HG02885 (cell line): ENCODE measurements around the gene TNFSF15.

Experiments
- ATAC-seq: cut with Tn5 transposase; IDR thresholded peaks from one replicate; pipeline ENCODE4 v1.9.1; 2021; ENCODE audit warnings: mild to moderate bottlenecking; ENCODE audit not compliant: unreplicated experiment, poor library complexity

Gene TNFSF15

GRCh38 chr9:114826431-114826830 lies 20.6 kb upstream of the TNFSF15 start:
- ATAC-seq: no peak

DNA sequence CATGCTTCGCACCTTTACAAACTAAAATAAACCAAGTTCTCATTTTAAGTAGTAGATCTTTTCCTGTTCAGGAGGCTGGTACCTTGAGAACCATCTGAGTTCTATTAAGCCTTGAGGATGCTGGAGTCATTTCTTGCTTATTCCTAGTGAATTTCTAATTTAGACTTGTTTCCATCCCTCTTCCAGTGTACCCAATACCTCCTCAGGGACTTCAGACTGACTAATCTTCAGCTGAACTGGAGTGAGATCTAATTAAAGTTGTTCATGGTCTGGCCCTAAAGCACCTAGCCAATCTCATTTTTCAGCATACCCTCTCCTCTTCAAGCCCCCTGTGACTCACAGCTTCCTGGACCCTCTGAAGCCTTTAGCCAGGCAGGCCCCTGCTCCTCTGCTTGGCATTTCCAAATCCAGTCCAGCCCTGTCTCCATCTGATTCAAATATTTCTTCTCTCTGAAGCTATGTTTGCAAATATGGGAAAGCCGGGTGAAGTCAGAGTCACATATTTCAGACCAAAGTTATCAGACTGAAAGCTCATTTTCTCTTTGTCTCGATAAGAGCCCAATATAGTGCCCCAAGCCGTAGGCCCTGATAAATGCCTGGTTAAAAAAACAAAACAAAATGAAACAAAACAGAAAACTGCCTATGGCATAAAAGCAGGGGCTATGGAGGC lies 19.4 kb upstream of the TNFSF15 start:
- ATAC-seq: no peak

DNA sequence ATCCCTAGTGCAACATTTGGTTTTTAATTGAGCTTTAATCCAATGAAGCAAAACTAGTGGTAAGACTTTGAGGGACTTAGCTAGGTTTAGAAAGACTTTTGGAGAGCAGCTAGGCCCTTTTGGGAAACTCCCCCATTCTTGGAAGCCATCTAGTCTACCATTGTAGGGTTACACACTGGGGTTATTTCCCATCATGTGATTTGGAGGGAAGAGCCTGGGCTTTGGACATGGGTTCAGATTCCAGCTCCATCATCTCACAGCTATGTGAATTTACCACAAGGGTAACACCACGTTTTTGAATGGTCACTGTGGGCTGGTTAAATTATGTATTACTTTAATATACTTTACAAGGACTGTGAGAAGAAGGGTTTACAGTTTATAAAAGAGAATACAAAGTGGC lies 18.3 kb upstream of the TNFSF15 start:
- no peak for ATAC-seq

DNA sequence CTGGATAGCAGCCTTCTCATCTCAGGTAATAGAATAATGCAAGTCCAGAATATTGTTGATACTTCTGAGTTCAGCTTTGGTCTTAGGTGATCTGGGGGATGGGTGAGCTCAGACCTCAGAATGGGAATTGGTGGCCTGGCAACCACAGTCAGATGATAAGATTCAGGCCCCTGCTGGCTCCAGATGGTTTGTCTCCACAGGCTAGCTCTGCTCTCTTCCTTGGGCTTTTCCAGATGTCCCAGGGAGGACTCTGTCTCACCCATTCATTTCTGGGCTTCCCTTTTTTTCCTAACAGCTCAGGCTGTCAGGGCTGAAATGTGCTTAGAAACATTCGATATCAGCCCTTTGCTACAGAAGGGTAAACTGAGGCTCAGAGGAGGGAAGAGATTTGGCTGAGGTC lies 17.6 kb upstream of the TNFSF15 start:
- ATAC-seq: no peak

DNA sequence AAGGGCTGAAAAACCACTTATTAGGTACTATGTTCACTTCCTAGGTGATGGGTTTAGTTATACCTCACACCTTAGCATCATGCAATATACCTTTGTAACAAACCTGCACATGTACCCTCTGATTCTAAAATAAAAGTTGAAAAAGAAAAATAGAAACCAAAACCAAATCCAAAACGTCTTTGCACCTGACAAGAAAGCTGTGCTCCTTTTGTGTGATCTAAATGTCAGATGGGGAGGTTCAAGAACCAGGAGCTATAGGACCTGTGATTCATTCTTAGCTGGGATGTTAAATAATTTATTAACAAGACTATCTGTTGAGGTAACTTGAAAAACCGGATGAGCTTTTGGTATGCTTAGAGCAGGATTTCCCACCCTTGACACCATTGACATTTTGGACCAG lies 16.9 kb upstream of the TNFSF15 start:
- ATAC-seq: no peak

GRCh38 chr9:114820776-114821501 lies 15.1 kb upstream of the TNFSF15 start:
- no peak for ATAC-seq

DNA sequence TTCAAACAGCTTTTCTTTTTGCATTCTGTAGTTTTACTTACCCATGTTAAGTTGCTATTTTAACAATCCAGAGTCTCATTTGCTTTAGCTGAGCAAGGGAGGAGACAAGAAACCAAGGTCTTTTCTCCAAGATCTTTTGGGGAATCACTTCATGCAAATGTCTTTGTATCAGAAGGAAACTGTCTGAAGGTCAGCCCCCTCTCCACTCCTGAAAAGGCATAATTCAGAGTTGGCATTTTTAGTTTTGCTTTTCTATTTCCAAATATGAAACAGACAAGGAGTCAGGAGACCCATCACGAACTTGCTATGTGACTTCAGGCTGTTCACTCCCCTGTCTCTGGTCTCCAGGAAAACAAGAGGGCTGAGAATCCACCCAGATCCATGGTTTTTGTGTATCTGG lies 12.3 kb upstream of the TNFSF15 start:
- no peak for ATAC-seq

DNA sequence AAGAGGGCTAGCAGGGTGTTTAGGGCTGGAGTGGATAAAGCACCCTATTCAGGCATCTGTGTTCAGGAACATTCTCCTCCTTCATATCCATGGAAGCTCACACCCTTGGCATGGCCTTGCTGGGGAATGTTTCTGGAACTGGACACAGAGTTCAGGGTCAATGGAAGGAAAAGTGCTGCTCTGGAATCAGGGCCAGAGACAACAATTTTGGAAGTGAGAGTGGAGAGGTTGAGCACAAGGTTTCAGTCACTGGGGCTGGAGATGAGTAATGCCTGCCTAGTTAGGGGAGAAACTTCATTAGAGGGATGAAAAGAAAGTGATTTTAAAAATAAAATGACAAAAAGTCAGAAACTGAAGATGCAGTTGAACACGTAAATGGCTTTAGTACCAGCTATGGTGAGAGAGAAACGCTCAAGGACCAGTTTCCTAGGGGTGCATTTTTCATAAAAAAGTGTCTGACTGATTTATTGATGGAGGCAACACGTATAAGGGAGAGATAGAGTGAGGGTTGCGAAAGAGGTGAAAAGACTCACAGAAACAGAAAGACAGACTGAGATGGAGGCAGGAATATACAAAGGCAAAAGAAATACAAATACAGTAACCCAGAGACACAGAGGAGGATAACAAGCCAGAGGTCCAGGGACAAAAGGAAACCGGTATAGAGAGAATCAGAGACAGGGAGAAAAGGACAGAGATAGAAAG lies 8.0 kb upstream of the TNFSF15 start:
- ATAC-seq: no peak

- ATAC-seq: no peak
These were observed 6.3 kb upstream of the TNFSF15 start for GRCh38 chr9:114811966-114812636.

DNA sequence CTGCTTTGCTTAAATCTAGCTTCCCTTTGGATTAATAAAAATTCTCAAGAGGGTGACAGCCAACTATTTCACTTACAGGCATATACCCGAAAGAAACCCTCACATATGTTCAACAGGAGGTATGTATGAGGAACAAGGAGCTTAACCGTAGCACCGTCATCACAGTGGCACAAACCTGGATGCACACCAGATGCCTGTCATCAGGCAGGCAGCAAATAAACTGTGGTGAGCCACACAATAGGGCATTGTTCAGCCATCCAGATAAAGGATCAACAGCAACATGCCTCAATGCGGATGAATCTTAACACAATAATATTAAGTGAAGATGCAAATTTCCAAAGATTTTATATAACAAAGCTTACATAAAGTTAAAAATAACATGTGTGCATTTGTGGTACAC lies 5.5 kb upstream of the TNFSF15 start:
- ATAC-seq: no peak

DNA sequence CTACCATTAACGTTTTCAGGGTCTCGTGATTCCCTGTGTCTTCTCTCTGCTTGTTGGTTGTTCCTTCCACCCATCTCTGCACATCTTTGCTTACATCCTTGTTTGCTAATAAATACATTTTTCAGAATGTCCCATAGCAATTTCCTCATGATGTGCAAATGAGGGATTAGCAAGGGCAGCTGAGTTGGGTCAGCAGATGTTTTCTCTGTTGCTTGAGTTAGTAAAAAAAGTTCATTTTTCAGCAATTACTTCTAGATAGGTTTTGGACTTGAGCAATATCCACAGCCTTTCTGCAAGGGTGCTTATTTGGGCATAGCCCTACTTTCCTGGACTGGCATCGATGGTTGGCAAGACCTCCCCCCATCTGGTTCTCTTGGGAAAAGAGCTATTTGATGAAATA lies 4.8 kb upstream of the TNFSF15 start:
- ATAC-seq: no peak

DNA sequence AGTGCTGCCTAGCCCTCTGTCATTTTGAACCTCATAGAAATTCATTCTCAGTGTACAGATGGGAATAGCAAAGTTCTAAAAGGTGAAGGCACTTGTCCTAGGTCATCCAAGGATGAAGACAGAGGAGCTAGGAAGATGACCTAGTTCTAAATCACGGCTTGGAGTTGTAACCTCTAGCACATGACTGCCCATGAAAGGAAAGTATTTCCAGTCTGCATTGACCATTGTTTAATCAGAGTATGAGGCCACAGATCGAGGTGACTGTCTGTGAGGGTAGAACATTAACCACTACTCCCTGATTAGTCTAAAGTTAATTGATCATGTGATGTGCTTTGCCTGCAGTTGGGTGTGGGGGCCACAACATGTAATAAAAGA lies 674 bp upstream of the TNFSF15 start:
- peak; percentile 28 for ATAC-seq

DNA sequence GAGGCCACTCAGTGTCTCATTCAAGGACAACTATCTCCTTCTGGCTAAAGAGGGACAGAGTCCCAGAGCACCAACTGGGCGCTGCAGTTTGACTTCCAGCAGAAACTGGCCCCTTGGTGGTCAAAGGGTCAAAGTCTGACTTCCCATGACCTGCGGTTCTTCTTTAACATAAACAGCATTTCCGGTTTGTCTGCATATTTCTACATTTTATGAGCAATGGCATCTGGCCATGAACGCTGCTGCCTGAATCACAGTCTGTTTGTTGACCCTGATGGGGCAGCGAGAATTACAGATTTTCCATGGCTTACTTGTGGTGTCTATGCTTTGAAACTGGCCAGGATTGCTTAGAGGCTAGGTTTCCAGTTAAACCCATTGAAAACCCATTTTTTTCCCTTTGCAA lies 1.3 kb downstream of the TNFSF15 start:
- ATAC-seq: no peak

- no peak for ATAC-seq
These were observed 2.2 kb downstream of the TNFSF15 start for GRCh38 chr9:114803479-114804265.

DNA sequence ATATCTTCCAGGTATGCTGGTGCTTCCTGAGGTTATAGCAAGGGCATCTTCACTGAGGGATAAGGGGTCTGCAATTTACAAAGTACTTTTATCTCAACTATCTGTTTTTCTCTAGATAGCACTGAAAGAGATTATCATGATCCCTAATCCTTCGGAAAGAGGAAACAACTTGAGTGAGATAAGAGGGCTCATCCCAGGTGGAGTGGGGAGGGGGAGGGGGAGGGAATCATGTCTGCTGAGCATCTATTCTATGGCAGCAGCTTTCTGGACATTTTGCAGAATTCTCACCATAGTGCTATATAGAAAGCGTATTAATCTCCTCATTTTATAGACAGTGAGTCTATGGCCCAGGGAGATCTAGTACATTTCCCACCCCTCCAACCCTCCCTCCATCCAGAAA lies 5.9 kb downstream of the TNFSF15 start:
- no peak for ATAC-seq

DNA sequence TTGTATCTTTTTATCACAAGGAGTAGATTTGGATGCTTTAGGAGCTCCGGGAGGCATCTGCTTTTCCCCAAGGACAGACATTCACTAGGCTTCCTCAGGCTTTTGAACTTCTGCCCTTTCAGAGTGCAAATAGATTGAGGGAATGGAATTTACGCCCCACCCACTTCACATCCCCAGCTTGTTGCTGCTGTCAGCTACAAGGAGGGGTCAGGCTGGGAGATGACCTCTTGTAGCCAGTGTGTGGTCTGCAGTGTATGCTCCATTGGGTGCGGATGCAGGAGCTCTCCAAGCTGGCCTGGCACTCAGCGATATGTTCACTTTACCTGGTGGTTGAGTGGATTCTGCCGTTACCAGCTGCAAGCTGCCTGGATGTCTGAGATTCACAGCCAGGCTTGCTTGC lies 6.4 kb downstream of the TNFSF15 start:
- ATAC-seq: no peak

GRCh38 chr9:114798780-114799427 lies 6.9 kb downstream of the TNFSF15 start:
- no peak for ATAC-seq

- no peak for ATAC-seq
These were observed 7.7 kb downstream of the TNFSF15 start for GRCh38 chr9:114798101-114798500.

GRCh38 chr9:114792396-114792795 lies 13.4 kb downstream of the TNFSF15 start:
- ATAC-seq: no peak

GRCh38 chr9:114791736-114792135 lies 14.1 kb downstream of the TNFSF15 start:
- no peak for ATAC-seq
